ENCODE data around the gene RAB40B. TPM values are rescaled to one million over a fixed set of nuclear protein-coding genes. Genes with fewer than 3 reads are reported as not detected.

Gene RAB40B
- total RNA-seq, 1 experiment from 2014 or later: 22.1 TPM

- ChIA-PET CTCF (no interaction called here), POLR2A (no interaction called here), RAD21 (ENCODE audit: low non-redundant PET in 1 of 2, low total read pairs in 2 of 2, uncharacterized antibody in 2 of 2, unreplicated experiment in 2 of 2) (no interaction called here)
- Histone ChIP-seq H3K27ac (ENCODE audit: low read depth, low read length) (no peak overlapping the region), H3K9me3 (ENCODE audit: control insufficient read depth in 1 of 2, insufficient read depth in 1 of 2, low read depth in 1 of 2, low read length in 2 of 2) (peaks cover 16 to 24% of the 10 kb centered on the region in 2 experiments; a peak in 3 of 4 replicates), H4K20me1 (ENCODE audit: insufficient read depth) (no peaks in the 10 kb centered on the region), H2AFZ (ENCODE audit: low read depth, low read length, poor library complexity, severe bottlenecking) (no peak overlapping the region), H3K4me2 (ENCODE audit: low read length) (no peak overlapping the region), H3K9ac (ENCODE audit: low read length) (no peak overlapping the region), H3K79me2 (ENCODE audit: insufficient read depth, low read length) (no peaks in the 10 kb centered on the region), H3K36me3 (ENCODE audit: control insufficient read depth in 1 of 2, insufficient read depth in 2 of 2, low read length in 2 of 2) (no peaks in the 10 kb centered on the region), H3K4me1 (ENCODE audit: control insufficient read depth in 1 of 2, insufficient read depth in 2 of 2, low read length in 2 of 2) (peaks cover 0 to 5% of the 10 kb centered on the region in 2 experiments; a peak in 1 of 4 replicates), H3K27me3 (ENCODE audit: insufficient read depth, low read length) (no peaks in the 10 kb centered on the region), H3K9me2 (ENCODE audit: insufficient read depth) (no peaks in the 10 kb centered on the region), H3K4me3 (replicated peaks in 1 of 2; ENCODE audit: low read depth in 1 of 2, low read length in 2 of 2) (no peak overlapping the region)
- intact Hi-C loops (cut with micrococcal nuclease): no loop called here
- no peak for ATAC-seq
- TF ChIP-seq CTCF (IDR thresholded peaks at IDR 0.05 in 2 of 3, conservative IDR thresholded peaks at IDR 0.05 in 1 of 3; ENCODE audit: borderline replicate concordance in 1 of 3, insufficient read depth in 1 of 3, low read depth in 2 of 3, low read length in 2 of 3): no peak
- TF ChIP-seq CBX3 (IDR thresholded peaks at IDR 0.05; ENCODE audit: low read depth): no peak
- no peak for DNase-seq (ENCODE audit: low read depth, low spot score)
- BruUV-seq (replicated peaks): no TSS peak
These were observed 6.8 kb downstream of the RAB40B start for GRCh38 chr17:82691714-82692113.

GRCh38 chr17:82690786-82691489 is 7.6 kb downstream of the RAB40B start:
- Histone ChIP-seq H3K79me2 (ENCODE audit: insufficient read depth, low read length) (no peaks in the 10 kb centered on the region), H2AFZ (ENCODE audit: low read depth, low read length, poor library complexity, severe bottlenecking) (no peak overlapping the region), H3K36me3 (ENCODE audit: control insufficient read depth in 1 of 2, insufficient read depth in 2 of 2, low read length in 2 of 2) (no peaks in the 10 kb centered on the region), H3K9ac (ENCODE audit: low read length) (no peak overlapping the region), H4K20me1 (ENCODE audit: insufficient read depth) (no peaks in the 10 kb centered on the region), H3K27me3 (ENCODE audit: insufficient read depth, low read length) (no peaks in the 10 kb centered on the region), H3K9me3 (ENCODE audit: control insufficient read depth in 1 of 2, insufficient read depth in 1 of 2, low read depth in 1 of 2, low read length in 2 of 2) (peaks cover 16 to 24% of the 10 kb centered on the region in 2 experiments; a peak in 3 of 4 replicates), H3K4me2 (ENCODE audit: low read length) (no peak overlapping the region), H3K4me3 (replicated peaks in 1 of 2; ENCODE audit: low read depth in 1 of 2, low read length in 2 of 2) (no peak overlapping the region), H3K9me2 (ENCODE audit: insufficient read depth) (no peaks in the 10 kb centered on the region), H3K27ac (ENCODE audit: low read depth, low read length) (no peak overlapping the region), H3K4me1 (ENCODE audit: control insufficient read depth in 1 of 2, insufficient read depth in 2 of 2, low read length in 2 of 2) (peaks cover 0 to 5% of the 10 kb centered on the region in 2 experiments; a peak in 1 of 4 replicates)
- no peak for DNase-seq (ENCODE audit: low read depth, low spot score)
- RAD21 ChIA-PET (ENCODE audit: low non-redundant PET in 1 of 2, low total read pairs in 2 of 2, uncharacterized antibody in 2 of 2, unreplicated experiment in 2 of 2): no interaction called here
- CTCF ChIA-PET: no interaction called here
- intact Hi-C loops (cut with micrococcal nuclease): no loop called here
- POLR2A ChIA-PET: no interaction called here
- no TSS peak for BruUV-seq (replicated peaks)
- ATAC-seq: no peak
- TF ChIP-seq RAD21 (IDR thresholded peaks at IDR 0.05; ENCODE audit: low read depth) (no peak), ZNF274 (IDR thresholded peaks at IDR 0.05; ENCODE audit: low read depth, low read length) (no peak), ELF1 (IDR thresholded peaks at IDR 0.05; ENCODE audit: borderline replicate concordance, low read depth) (no peak), EGR1 (IDR thresholded peaks at IDR 0.05; ENCODE audit: low read depth) (no peak), SRF (IDR thresholded peaks at IDR 0.05; ENCODE audit: low read depth) (no peak), ZBTB33 (IDR thresholded peaks at IDR 0.05; ENCODE audit: extremely low read depth, insufficient replicate concordance, low read length) (no peak), YY1 (IDR thresholded peaks at IDR 0.05; ENCODE audit: extremely low read depth, insufficient replicate concordance, low read depth, low read length) (no peak), ATF3 (IDR thresholded peaks at IDR 0.05) (no peak), POLR2A (IDR thresholded peaks at IDR 0.05; ENCODE audit: borderline replicate concordance, extremely low read depth, insufficient read depth, insufficient read length) (no peak)
